Testis (tissue), 2 donors: ENCODE results near the gene PIP5KL1.

ENCODE experiments used
- POLR2A ChIP-seq: fragments of 450-650 bp; IDR thresholded peaks from one replicate; pipeline ENCODE4 v1.6.1; 2017; ENCODE audit warnings: antibody characterized with exemption, mild to moderate bottlenecking, moderate library complexity
- TF ChIP-seq, protein P1 (sequence below), 3 experiments: fragments of 450-650 bp in 2 of 3; fragments of 200-600 bp in 1 of 3; sonication (generic) in 1 of 3; IDR thresholded peaks; one replicate each; pipeline ENCODE4 v1.5.1; 2016 to 2019; ENCODE audit warnings: antibody characterized with exemption in 3 of 3, mild to moderate bottlenecking in 2 of 3, moderate library complexity in 1 of 3

DNA sequence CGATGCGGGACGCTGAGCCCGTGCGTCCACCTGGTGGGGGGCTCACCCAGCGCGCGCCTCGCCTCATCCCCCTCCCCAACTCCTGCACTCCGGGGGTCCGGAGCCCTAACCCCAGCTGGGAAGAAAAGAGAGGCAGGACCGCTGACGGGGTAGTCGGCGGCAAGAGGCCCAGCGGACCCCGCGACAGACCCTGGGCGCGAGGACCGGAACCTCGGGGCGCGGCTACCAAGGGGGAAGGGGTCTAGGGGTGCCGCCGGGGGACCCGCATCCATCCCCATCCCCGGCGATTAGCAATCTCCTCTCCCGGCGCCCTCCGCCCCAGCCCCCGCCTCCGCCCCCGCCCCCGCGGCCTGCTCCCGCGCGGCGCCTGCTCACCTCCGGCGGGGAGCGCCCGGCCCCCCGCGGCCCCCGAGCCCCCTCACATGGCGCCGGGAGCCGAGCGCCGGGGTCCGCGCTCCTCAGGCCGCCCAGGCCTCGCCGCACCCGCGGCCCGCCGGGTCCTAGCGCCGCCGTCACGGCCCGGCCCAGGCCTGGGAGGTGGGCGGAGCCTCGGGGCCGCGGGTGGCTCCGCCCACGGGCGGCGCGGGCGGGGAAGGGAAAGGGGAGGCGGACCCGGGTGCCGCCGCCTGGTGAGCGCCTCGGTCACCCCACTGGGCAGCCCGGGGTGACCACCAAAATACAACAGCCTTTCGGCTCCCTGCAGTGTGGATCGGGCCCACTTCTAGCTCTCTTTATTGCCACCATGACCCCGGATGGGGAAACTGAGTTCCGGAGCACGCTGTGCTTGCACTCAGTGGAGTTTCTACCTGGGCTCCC is 31.2 kb downstream of the PIP5KL1 start, which contains the start of gene ST6GALNAC6:
- no peak for TF ChIP-seq POLR2A
- TF ChIP-seq, protein P1, sequence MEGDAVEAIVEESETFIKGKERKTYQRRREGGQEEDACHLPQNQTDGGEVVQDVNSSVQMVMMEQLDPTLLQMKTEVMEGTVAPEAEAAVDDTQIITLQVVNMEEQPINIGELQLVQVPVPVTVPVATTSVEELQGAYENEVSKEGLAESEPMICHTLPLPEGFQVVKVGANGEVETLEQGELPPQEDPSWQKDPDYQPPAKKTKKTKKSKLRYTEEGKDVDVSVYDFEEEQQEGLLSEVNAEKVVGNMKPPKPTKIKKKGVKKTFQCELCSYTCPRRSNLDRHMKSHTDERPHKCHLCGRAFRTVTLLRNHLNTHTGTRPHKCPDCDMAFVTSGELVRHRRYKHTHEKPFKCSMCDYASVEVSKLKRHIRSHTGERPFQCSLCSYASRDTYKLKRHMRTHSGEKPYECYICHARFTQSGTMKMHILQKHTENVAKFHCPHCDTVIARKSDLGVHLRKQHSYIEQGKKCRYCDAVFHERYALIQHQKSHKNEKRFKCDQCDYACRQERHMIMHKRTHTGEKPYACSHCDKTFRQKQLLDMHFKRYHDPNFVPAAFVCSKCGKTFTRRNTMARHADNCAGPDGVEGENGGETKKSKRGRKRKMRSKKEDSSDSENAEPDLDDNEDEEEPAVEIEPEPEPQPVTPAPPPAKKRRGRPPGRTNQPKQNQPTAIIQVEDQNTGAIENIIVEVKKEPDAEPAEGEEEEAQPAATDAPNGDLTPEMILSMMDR (IDR thresholded peaks at IDR 0.05), result peak in 1 of 3 experiments; percentile 10
